Measurements from ENCODE around the gene ARID5B. TPM values are rescaled to one million over a fixed set of nuclear protein-coding genes. Genes with fewer than 3 reads are reported as not detected.

Gene ARID5B
- polyA plus RNA-seq, 1 of the 3 experiments (the other 2 are of a cell fraction) = 10.9 TPM

- H3K4me2 ChIP-seq = peak overlapping the region; percentile 69
- H4K20me1 ChIP-seq (ENCODE audit: insufficient read depth) = no peaks in the 10 kb centered on the region
- POLR2A ChIA-PET = no interaction called here
- peaks cover 16 to 21% of the 10 kb centered on the region in 2 experiments for H3K36me3 ChIP-seq (replicated peaks in 1 of 2; ENCODE audit: control insufficient read depth in 1 of 2, insufficient read depth in 2 of 2, low read length in 1 of 2)
- peaks cover 41% of the 10 kb centered on the region for H3F3A ChIP-seq (replicated peaks; ENCODE audit: insufficient read depth)
- peak overlapping the region; percentile 65; the same call in 1 of the 2 replicates for H3K9ac ChIP-seq
- TF ChIP-seq TCF12 (IDR thresholded peaks at IDR 0.05) (peak; percentile 3; the same call in 1 of the 2 replicates), TAF1 (IDR thresholded peaks at IDR 0.05; ENCODE audit: borderline replicate concordance, low read depth, low read length) (no peak)
- H3K27ac ChIP-seq (ENCODE audit: low read depth in 2 of 2, low read length in 1 of 2) = peak overlapping the region; percentile 36 to 97; a peak in 3 of 4 replicates
- CTCF ChIA-PET = interaction anchor here (1.0 to 1.3 kb wide), 2 partner anchors 101 to 307 kb away, joined by 3 to 4 read pairs; no protein-coding TSS in a partner anchor
- WGBS (ENCODE audit: low lambda C conversion rate) = 38% methylated on average over 1 of the region's 1 CpG
- peaks cover 3 to 48% of the 10 kb centered on the region in 2 experiments for H3K4me1 ChIP-seq (ENCODE audit: control insufficient read depth in 1 of 2, insufficient read depth in 2 of 2, low read depth in 1 of 2, low read length in 1 of 2)
- H3K27me3 ChIP-seq (ENCODE audit: insufficient read depth) = no peaks in the 10 kb centered on the region
- DNase-seq = no peak
- H3K9me3 ChIP-seq = no peaks in the 10 kb centered on the region
- peaks cover 56% of the 10 kb centered on the region for H3K79me2 ChIP-seq (ENCODE audit: insufficient read depth)
- peak overlapping the region in 1 of 2 experiments; percentile 19; a peak in 1 of 4 replicates for H3K4me3 ChIP-seq (ENCODE audit: low read depth in 2 of 2, low read length in 1 of 2)
- no peaks in the 10 kb centered on the region for H3K9me2 ChIP-seq
- no peak overlapping the region for H2AFZ ChIP-seq (ENCODE audit: low read depth)
Measured at GRCh38 chr10:61937631-61938351, 36.3 kb downstream of the ARID5B start.

DNA sequence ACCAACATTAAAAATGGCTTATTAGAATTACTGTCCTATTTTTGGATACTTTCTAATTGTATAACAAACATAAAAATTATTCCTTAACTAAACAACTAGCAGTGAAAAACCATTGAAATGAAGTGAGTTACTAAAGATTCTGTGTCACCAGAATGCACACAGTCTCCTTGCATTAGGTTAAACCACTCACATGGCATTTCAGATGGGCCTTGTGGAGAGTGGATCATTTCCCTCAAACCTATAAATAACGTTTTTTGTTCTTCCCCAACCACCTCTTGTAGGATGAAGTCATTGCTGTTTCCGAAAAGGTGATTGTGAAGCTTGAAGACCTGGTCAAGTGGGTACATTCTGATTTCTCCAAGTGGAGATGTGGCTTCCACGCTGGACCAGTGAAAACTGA is 38.4 kb downstream of the ARID5B start:
- Histone ChIP-seq H3K9me2 (no peaks in the 10 kb centered on the region), H4K20me1 (ENCODE audit: insufficient read depth) (no peaks in the 10 kb centered on the region), H3K79me2 (ENCODE audit: insufficient read depth) (peaks cover 56% of the 10 kb centered on the region), H3K9ac (0 out of 2 replicates have a peak overlapping the region, but pooled peaks have one; percentile 65), H2AFZ (ENCODE audit: low read depth) (no peak overlapping the region), H3K4me3 (ENCODE audit: low read depth in 2 of 2, low read length in 1 of 2) (no peak overlapping the region; a peak in 1 of 4 replicates), H3K4me2 (peak overlapping the region; percentile 43), H3F3A (replicated peaks; ENCODE audit: insufficient read depth) (peaks cover 59% of the 10 kb centered on the region), H3K36me3 (replicated peaks in 1 of 2; ENCODE audit: control insufficient read depth in 1 of 2, insufficient read depth in 2 of 2, low read length in 1 of 2) (peaks cover 16 to 17% of the 10 kb centered on the region in 2 experiments), H3K4me1 (ENCODE audit: control insufficient read depth in 1 of 2, insufficient read depth in 2 of 2, low read depth in 1 of 2, low read length in 1 of 2) (peaks cover 6 to 67% of the 10 kb centered on the region in 2 experiments), H3K9me3 (no peaks in the 10 kb centered on the region), H3K27me3 (ENCODE audit: insufficient read depth) (no peaks in the 10 kb centered on the region), H3K27ac (ENCODE audit: low read depth in 2 of 2, low read length in 1 of 2) (peak overlapping the region; percentile 79 to 97; a peak in 3 of 4 replicates)
- TF ChIP-seq REST (IDR thresholded peaks at IDR 0.05; ENCODE audit: low read depth, low read length) = no peak
- no peak for TF ChIP-seq YY1 (IDR thresholded peaks at IDR 0.05; ENCODE audit: low read depth)
- TF ChIP-seq RAD21 (IDR thresholded peaks at IDR 0.05; ENCODE audit: low read length) = no peak
- TF ChIP-seq RCOR1 (IDR thresholded peaks at IDR 0.05; ENCODE audit: low read length) = no peak
- no peak for TF ChIP-seq ELF1 (IDR thresholded peaks at IDR 0.05)
- no peak for TF ChIP-seq TAF1 (IDR thresholded peaks at IDR 0.05; ENCODE audit: borderline replicate concordance, low read depth, low read length)
- no peak for TF ChIP-seq POLR2AphosphoS5 (IDR thresholded peaks at IDR 0.05; ENCODE audit: low read depth, low read length)
- no peak for TF ChIP-seq RXRA (IDR thresholded peaks at IDR 0.05; ENCODE audit: borderline replicate concordance, low read depth)
- no peak for TF ChIP-seq FOXJ3 (CRISPR knock-in tag; IDR thresholded peaks at IDR 0.05)
- CTCF ChIA-PET = interaction anchor here (1.0 kb wide), 1 partner anchor 41 kb away, joined by 3 read pairs; no protein-coding TSS in a partner anchor
- 65% methylated on average over 3 of the region's 3 CpGs for WGBS (ENCODE audit: low lambda C conversion rate)
- POLR2A ChIA-PET = no interaction called here
- DNase-seq = no peak
